OCI-LY1 (cell line): Measurements from ENCODE around the gene TAF3.

ENCODE experiments used
- EZH2 ChIP-seq: fragments of 200-600 bp; sonication (generic), shearing (Covaris generic); IDR thresholded peaks from 2 replicates; pipeline ENCODE4 v1.8.0; 2017; ENCODE audit warnings: borderline replicate concordance, mixed run types, mild to moderate bottlenecking, antibody characterized with exemption, low read length, moderate library complexity, mixed read lengths
- TF ChIP-seq, protein P1 (sequence below): fragments of 200-600 bp; sonication (generic), shearing (Covaris generic); IDR thresholded peaks from 2 replicates; pipeline ENCODE4 v1.5.1; 2017; ENCODE audit warnings: mild to moderate bottlenecking, antibody characterized with exemption, low read length, moderate library complexity, mixed read lengths

GRCh38 chr10:7861509-7862120, 43.3 kb downstream of the TAF3 start:
- TF ChIP-seq, protein P1, sequence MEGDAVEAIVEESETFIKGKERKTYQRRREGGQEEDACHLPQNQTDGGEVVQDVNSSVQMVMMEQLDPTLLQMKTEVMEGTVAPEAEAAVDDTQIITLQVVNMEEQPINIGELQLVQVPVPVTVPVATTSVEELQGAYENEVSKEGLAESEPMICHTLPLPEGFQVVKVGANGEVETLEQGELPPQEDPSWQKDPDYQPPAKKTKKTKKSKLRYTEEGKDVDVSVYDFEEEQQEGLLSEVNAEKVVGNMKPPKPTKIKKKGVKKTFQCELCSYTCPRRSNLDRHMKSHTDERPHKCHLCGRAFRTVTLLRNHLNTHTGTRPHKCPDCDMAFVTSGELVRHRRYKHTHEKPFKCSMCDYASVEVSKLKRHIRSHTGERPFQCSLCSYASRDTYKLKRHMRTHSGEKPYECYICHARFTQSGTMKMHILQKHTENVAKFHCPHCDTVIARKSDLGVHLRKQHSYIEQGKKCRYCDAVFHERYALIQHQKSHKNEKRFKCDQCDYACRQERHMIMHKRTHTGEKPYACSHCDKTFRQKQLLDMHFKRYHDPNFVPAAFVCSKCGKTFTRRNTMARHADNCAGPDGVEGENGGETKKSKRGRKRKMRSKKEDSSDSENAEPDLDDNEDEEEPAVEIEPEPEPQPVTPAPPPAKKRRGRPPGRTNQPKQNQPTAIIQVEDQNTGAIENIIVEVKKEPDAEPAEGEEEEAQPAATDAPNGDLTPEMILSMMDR = no peak
- TF ChIP-seq EZH2 = no peak
